Activated T-helper 17 cell treated with anti-CD3 and anti-CD28 coated beads, Interleukin-2, amount 50 U/mL, for 72 hours (primary cell): ENCODE data around the gene CLIP2. TPM values are rescaled to one million over a fixed set of nuclear protein-coding genes. Genes with fewer than 3 reads are reported as not detected.
"Not testable (repeated sequence)": the region's sequence is repeated elsewhere in the genome, so short reads cannot be mapped to it uniquely, and the experiment has no call there.

Experiments
- ATAC-seq: fragments of 150-1000 bp; cut with Tn5 transposase; replicated peaks from 2 replicates; pipeline ENCODE4 v1.10.0; 2021; ENCODE audit warnings: mild to moderate bottlenecking, moderate library complexity
- H3K27ac Mint-ChIP-seq: one replicate; pipeline ENCODE4 v1.8.0; 2022; ENCODE audit warnings: mixed read lengths
- H3K27me3 Mint-ChIP-seq: one replicate; pipeline ENCODE4 v1.8.0; 2022; ENCODE audit warnings: mixed read lengths
- H3K36me3 Mint-ChIP-seq: one replicate; pipeline ENCODE4 v1.8.0; 2022; ENCODE audit warnings: low read depth, mild to moderate bottlenecking, mixed read lengths
- H3K4me1 Mint-ChIP-seq: one replicate; pipeline ENCODE4 v1.8.0; 2022; ENCODE audit warnings: mixed read lengths
- H3K4me3 Mint-ChIP-seq: one replicate; pipeline ENCODE4 v1.8.0; 2022; ENCODE audit warnings: mild to moderate bottlenecking, mixed read lengths
- H3K9me3 Mint-ChIP-seq: one replicate; pipeline ENCODE4 v1.8.0; 2022; ENCODE audit warnings: mixed read lengths
- total RNA-seq, 2 donors: library from RNA; stranded (reverse); gene quantifications; one replicate each; pipeline ENCODE4 v1.2.3, GENCODE V29; 2022

Gene CLIP2
- total RNA-seq, 2 donors from 2014 or later = 0.93 to 1.6 TPM

GRCh38 chr7:74299401-74299800 lies 10.2 kb downstream of the CLIP2 start:
- H3K9me3 Mint-ChIP-seq = no peaks in the 10 kb centered on the region
- H3K27me3 Mint-ChIP-seq = no peaks in the 10 kb centered on the region
- no peak overlapping the region for H3K27ac Mint-ChIP-seq
- H3K4me1 Mint-ChIP-seq = no peaks in the 10 kb centered on the region
- no peak for ATAC-seq
- no peaks in the 10 kb centered on the region for H3K36me3 Mint-ChIP-seq
- H3K4me3 Mint-ChIP-seq = no peak overlapping the region

- no peak overlapping the region for H3K4me3 Mint-ChIP-seq
- no peak for ATAC-seq
- H3K4me1 Mint-ChIP-seq = no peaks in the 10 kb centered on the region
- H3K27me3 Mint-ChIP-seq = peaks cover 3% of the 10 kb centered on the region
- no peak overlapping the region for H3K27ac Mint-ChIP-seq
- no peaks in the 10 kb centered on the region for H3K9me3 Mint-ChIP-seq
- no peaks in the 10 kb centered on the region for H3K36me3 Mint-ChIP-seq
These were observed 11.7 kb downstream of the CLIP2 start for GRCh38 chr7:74300926-74301325.

- H3K36me3 Mint-ChIP-seq = no peaks in the 10 kb centered on the region
- no peak for ATAC-seq
- H3K9me3 Mint-ChIP-seq = no peaks in the 10 kb centered on the region
- peaks cover 3% of the 10 kb centered on the region for H3K27me3 Mint-ChIP-seq
- no peak overlapping the region for H3K4me3 Mint-ChIP-seq
- H3K27ac Mint-ChIP-seq = no peak overlapping the region
- H3K4me1 Mint-ChIP-seq = peaks cover 5% of the 10 kb centered on the region
These were observed 13.6 kb downstream of the CLIP2 start for GRCh38 chr7:74302745-74303221.

GRCh38 chr7:74304550-74304949 lies 15.3 kb downstream of the CLIP2 start:
- H3K9me3 Mint-ChIP-seq = no peaks in the 10 kb centered on the region
- ATAC-seq = no peak
- peaks cover 5% of the 10 kb centered on the region for H3K4me1 Mint-ChIP-seq
- no peaks in the 10 kb centered on the region for H3K36me3 Mint-ChIP-seq
- H3K4me3 Mint-ChIP-seq = no peak overlapping the region
- peaks cover 3% of the 10 kb centered on the region for H3K27me3 Mint-ChIP-seq
- H3K27ac Mint-ChIP-seq = no peak overlapping the region

GRCh38 chr7:74306004-74306729 lies 17.0 kb downstream of the CLIP2 start:
- H3K27me3 Mint-ChIP-seq = peaks cover 3% of the 10 kb centered on the region
- H3K36me3 Mint-ChIP-seq = no peaks in the 10 kb centered on the region
- ATAC-seq = no peak
- H3K27ac Mint-ChIP-seq = no peak overlapping the region
- H3K9me3 Mint-ChIP-seq = no peaks in the 10 kb centered on the region
- H3K4me3 Mint-ChIP-seq = peak overlapping the region; percentile 28
- peaks cover 5% of the 10 kb centered on the region for H3K4me1 Mint-ChIP-seq

- H3K27me3 Mint-ChIP-seq = peaks cover 3% of the 10 kb centered on the region
- peak; percentile 82 for ATAC-seq
- peak overlapping the region; percentile 28 for H3K4me3 Mint-ChIP-seq
- no peaks in the 10 kb centered on the region for H3K36me3 Mint-ChIP-seq
- H3K4me1 Mint-ChIP-seq = peaks cover 5% of the 10 kb centered on the region
- H3K9me3 Mint-ChIP-seq = no peaks in the 10 kb centered on the region
- H3K27ac Mint-ChIP-seq = no peak overlapping the region
These were observed 17.7 kb downstream of the CLIP2 start for GRCh38 chr7:74306730-74307469.

GRCh38 chr7:74307738-74308505 lies 18.7 kb downstream of the CLIP2 start:
- Mint-ChIP-seq H3K9me3 (no peaks in the 10 kb centered on the region), H3K36me3 (no peaks in the 10 kb centered on the region), H3K27me3 (peaks cover 3% of the 10 kb centered on the region), H3K4me1 (peaks cover 5% of the 10 kb centered on the region), H3K27ac (no peak overlapping the region), H3K4me3 (no peak overlapping the region)
- no peak for ATAC-seq

- peaks cover 3% of the 10 kb centered on the region for H3K27me3 Mint-ChIP-seq
- ATAC-seq = no peak
- H3K36me3 Mint-ChIP-seq = no peaks in the 10 kb centered on the region
- H3K4me1 Mint-ChIP-seq = peaks cover 5% of the 10 kb centered on the region
- H3K27ac Mint-ChIP-seq = no peak overlapping the region
- H3K9me3 Mint-ChIP-seq = no peaks in the 10 kb centered on the region
- no peak overlapping the region for H3K4me3 Mint-ChIP-seq
These were observed 20.0 kb downstream of the CLIP2 start for GRCh38 chr7:74309181-74309580.

GRCh38 chr7:74311305-74311744 lies 22.1 kb downstream of the CLIP2 start:
- Mint-ChIP-seq H3K27ac (no peak overlapping the region), H3K9me3 (no peaks in the 10 kb centered on the region), H3K4me3 (peak overlapping the region; percentile 2), H3K4me1 (peaks cover 5% of the 10 kb centered on the region), H3K36me3 (no peaks in the 10 kb centered on the region), H3K27me3 (no peaks in the 10 kb centered on the region)
- ATAC-seq = peak; percentile 70

- Mint-ChIP-seq H3K27me3 (no peaks in the 10 kb centered on the region), H3K4me3 (no peak overlapping the region), H3K9me3 (no peaks in the 10 kb centered on the region), H3K27ac (no peak overlapping the region), H3K4me1 (no peaks in the 10 kb centered on the region), H3K36me3 (no peaks in the 10 kb centered on the region)
- ATAC-seq = peak; percentile 65
These were observed 23.3 kb downstream of the CLIP2 start for GRCh38 chr7:74312418-74313028.

GRCh38 chr7:74315891-74316290 lies 26.7 kb downstream of the CLIP2 start:
- not testable (repeated sequence) for H3K4me1 Mint-ChIP-seq, ATAC-seq, H3K27ac Mint-ChIP-seq, H3K4me3 Mint-ChIP-seq, H3K36me3 Mint-ChIP-seq, H3K9me3 Mint-ChIP-seq, H3K27me3 Mint-ChIP-seq

- Mint-ChIP-seq H3K9me3 (no peaks in the 10 kb centered on the region), H3K27ac (no peak overlapping the region), H3K27me3 (no peaks in the 10 kb centered on the region), H3K36me3 (no peaks in the 10 kb centered on the region), H3K4me1 (peaks cover 8% of the 10 kb centered on the region), H3K4me3 (no peak overlapping the region)
- no peak for ATAC-seq
These were observed 28.1 kb downstream of the CLIP2 start for GRCh38 chr7:74317146-74317782.

- peaks cover 8% of the 10 kb centered on the region for H3K4me1 Mint-ChIP-seq
- H3K9me3 Mint-ChIP-seq = no peaks in the 10 kb centered on the region
- no peak for ATAC-seq
- H3K36me3 Mint-ChIP-seq = no peaks in the 10 kb centered on the region
- no peak overlapping the region for H3K4me3 Mint-ChIP-seq
- no peak overlapping the region for H3K27ac Mint-ChIP-seq
- no peaks in the 10 kb centered on the region for H3K27me3 Mint-ChIP-seq
These were observed 28.8 kb downstream of the CLIP2 start for GRCh38 chr7:74318043-74318442.
